Stimulated activated CD8-positive, alpha-beta memory T cell treated with anti-CD3 and anti-CD28 coated beads, Interleukin-12 subunit alpha, Interleukin-12 subunit beta, amount 100 ng/mL, for 24 hours (primary cell): ENCODE measurements around the gene SUSD3.
"Not testable (repeated sequence)": the region's sequence is repeated elsewhere in the genome, so short reads cannot be mapped to it uniquely, and the experiment has no call there.

Experiments used
- DNase-seq: peaks from one replicate; pipeline ENCODE4 v3.0.0-alpha.2; 2020; ENCODE audit errors: extremely low read depth

The SUSD3 gene

GRCh38 chr9:93058355-93059010 lies at the start of gene SUSD3:
Gene SUSD3, plus strand, starts transcription at chr9:93058701. Its CDS starts 42 bp downstream, at chr9:93058743.
- peak; percentile 34 for DNase-seq

DNA sequence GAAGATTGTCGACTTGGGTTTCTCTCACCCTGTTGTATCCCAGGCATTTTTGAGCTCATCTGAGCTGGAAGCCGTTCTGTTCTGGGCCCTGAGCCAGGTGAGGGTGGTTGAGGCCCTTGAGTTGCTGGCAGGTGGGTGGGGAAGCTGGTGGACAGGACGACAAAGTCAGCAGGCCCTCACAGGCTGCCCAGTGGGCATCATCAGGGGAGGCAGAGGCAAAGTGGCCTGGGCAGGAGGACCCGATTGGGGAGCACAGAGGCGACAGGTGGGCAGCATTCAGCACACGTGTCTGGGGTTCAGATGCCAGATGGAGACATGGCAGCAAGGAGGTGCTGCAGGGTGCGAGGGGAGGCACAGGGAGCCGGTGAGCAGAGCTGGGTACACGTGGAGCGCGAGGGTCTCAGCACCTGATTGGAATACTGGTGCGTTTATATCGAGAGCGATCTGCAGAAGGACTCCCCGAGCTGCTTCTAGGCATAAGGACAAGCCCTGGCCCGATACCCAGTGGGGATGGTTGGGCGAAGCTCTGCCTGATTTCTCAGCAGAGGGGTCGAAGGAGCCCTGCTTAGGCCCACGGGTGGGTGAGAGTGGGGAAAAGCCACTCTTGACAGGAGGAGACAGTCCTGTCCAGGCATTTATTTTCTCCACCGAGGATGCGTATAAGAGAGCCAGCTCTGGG lies 49.0 kb upstream of the SUSD3 start:
- no peak for DNase-seq

- no peak for DNase-seq
Measured at GRCh38 chr9:93010056-93010455, 48.4 kb upstream of the SUSD3 start.

DNA sequence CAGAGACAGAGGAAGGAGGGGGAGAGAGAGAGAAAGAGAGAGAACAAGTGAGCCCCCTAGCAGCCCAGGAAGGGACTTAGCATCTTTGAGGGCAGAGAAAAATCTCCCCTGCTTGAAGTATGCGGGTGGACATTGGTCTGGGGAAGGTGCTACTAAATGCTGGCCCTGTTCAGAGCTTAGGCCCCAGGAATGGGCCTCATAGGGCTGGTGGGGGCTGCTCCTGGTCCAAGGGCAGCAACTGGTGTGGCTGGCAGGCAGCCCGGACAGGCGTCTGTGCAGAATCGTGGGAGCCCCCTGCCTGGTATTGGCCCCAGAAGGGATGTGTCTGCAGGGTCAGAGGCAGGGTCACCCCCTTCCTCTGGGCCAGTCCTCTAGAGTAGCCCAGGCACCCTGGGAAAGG lies 47.8 kb upstream of the SUSD3 start:
- DNase-seq = no peak

GRCh38 chr9:93011114-93011513 lies 47.4 kb upstream of the SUSD3 start:
- DNase-seq = no peak

DNA sequence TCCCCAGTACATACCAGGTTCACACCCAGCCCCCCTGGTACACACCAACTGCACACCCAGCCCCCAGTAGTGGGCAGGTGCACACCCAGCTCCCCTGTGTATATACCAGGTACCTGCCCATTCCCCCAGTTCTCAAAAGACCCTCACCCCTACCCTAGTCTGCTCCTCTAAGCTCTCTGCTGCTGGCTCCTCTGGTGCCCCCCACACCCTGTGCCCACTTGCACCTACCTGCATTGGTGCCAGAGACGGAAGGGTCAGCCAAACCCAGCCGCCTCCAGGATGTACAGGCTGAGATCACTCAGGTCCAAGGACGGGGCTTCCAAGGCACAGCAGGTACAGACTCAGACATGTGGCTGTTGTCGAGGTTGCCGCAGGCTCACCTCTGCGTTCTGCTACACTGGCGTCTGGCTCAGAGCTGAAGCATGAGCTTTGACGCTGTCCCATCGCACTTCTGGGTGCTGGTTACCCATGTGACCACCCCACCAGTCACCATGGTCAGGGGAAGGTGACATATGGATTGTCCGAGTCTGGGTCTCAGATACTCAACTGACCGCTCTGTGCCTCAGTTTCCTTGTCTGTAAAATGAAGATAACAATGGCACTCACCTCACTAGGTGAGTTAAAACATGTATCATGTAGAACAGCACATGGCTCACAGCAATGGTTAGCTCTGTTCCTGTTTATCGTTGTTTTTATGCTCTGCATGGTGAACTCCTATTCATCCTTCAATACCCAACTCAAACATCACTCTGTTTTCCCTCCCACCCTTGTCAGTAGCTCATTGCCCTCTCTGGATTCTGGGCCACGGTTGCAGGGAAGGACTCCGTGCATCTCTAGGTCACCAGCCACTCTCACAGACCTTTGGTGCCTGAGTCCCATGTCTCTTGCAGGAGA lies 45.3 kb upstream of the SUSD3 start:
- DNase-seq = no peak

DNA sequence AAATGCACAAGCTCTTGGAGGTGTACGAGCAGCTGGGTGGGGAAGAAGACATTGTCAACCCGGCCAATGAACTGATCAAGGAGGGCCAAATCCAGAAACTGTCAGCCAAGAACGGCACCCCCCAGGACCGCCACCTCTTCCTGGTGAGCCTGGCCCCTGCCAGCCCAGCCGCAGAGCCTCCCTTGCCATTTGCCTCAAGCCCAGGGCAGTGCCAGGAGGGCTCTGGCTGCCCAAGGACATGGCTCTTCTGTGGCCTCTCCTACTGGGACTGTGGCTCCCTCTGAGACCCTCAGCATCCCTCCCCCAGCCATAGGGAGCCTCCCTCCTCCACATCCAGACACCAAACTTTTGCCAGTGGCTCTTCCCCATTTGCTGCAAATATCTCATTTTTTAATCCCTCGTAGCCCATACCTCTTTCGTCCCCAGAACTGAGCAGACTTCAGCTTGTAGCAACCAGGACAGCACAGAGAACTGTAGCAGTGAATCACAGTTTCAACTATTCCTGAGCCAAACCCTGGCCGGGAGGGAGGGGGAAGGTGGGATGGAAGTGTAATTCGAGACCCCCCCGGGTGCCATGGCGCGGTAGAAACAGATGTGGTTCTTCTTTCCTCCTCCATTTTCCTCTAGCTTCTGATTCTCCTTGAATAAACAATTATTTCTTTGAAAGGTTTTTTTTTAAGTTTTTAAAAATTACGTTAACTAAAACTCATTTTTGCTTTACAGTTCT lies 44.5 kb upstream of the SUSD3 start:
- DNase-seq = no peak

- not testable (repeated sequence) for DNase-seq
Measured at GRCh38 chr9:93015190-93015589, 43.3 kb upstream of the SUSD3 start.

GRCh38 chr9:93017621-93018020 lies 40.9 kb upstream of the SUSD3 start:
- DNase-seq = no peak

DNA sequence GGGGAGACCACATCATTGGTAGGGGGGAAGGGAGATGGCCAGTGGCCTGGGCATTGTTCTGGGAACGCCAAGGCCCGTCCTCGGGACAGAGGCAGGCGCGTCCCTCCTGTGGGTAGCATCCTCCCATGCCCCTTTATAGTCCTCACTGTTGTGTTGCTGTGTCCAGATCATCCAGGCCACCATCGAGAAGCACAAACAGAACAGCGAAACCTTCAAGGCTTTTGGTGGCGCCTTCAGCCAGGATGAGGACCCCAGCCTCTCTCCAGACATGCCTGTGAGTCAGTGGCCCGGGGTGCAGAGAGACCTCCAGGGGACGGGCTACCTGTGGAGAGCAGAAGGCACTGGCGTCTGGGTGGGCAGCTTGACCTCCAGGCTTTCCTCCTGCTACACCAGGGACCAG lies 38.4 kb upstream of the SUSD3 start:
- DNase-seq = no peak

- DNase-seq = no peak
Measured at GRCh38 chr9:93020771-93021670, 37.5 kb upstream of the SUSD3 start.

DNA sequence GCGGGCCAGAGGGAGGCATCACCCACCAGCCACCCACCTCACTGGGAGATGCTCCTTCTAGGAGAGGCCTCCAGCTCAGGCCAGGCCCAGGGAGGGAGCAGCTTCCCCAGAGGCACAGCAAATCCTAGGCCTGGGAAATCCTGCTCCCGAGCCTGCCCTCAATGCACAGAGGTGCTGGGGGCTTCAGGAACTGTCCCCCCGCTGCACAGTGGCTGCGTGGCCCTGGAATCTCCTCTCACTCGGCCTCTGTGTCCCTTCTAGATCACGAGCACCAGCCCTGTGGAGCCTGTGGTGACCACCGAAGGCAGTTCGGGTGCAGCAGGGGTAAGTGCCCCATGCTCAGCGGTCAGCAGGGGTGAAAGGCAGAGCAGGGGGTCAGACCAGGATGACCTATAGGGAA lies 36.4 kb upstream of the SUSD3 start:
- no peak for DNase-seq

DNA sequence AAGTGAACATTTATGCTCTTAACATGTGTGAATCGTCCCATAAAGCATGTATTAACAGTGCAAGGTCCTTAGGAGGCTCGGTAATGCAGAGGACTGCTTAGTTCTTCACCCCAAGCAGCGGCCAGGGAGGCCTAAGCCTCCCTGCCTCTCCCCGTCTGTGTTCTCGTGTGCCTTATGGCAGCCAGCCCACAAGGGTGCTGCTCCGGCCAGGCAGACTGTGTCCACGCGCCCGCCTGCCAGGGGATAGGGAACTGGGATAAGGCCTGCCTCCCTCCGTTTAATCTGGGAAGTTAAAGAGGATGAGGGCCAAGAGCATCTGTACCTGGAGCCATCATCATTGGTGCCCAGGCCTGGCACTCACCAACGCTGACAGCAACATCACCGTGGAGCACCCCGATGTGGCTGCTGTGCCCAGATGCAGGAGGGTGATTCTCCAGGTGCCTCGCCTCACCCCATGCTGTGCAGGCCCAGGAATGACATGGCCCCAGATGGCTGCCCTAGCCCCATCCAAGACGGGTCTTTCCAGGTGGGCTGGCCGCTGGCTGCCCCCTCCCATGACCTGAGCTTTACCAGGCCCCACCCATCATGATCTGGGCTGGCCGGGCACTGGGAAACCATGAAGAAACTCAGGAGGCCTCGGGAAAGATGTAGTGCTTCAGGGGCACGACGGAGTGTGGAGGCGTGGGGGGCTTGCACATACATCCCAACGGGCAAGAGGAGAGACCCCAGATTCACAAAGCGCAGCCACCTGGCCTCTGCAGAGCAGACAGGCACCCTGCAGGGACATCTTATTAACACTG lies 35.6 kb upstream of the SUSD3 start:
- no peak for DNase-seq

DNA sequence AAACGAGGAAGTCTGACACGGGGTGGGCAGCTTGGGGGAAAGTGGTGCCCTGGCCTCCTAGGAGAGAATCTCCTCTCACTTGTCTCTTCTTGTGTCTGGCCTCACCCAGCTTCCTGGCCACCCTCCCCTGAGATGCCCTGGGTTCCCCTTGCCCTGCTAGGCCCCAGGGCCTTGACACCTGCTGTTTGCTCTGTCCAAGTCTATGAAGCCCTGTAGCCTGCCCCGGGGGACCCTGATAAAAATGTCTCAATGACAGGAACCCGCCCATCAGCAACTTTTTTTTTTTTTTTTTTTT lies 35.0 kb upstream of the SUSD3 start:
- no peak for DNase-seq

DNA sequence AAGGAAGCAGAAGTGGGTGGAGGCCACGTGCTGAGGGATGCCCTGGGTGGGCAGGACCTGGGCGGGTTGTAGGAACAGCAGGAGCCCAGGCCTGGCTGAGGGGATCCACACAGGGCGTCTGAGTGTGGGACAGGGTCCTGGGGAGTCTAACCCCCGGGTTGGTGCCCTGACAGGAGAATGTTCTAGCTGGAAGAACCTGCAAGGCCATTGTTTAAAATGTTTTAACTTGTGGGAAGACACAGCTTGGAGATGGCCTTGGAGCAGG lies 33.9 kb upstream of the SUSD3 start:
- DNase-seq = no peak

DNA sequence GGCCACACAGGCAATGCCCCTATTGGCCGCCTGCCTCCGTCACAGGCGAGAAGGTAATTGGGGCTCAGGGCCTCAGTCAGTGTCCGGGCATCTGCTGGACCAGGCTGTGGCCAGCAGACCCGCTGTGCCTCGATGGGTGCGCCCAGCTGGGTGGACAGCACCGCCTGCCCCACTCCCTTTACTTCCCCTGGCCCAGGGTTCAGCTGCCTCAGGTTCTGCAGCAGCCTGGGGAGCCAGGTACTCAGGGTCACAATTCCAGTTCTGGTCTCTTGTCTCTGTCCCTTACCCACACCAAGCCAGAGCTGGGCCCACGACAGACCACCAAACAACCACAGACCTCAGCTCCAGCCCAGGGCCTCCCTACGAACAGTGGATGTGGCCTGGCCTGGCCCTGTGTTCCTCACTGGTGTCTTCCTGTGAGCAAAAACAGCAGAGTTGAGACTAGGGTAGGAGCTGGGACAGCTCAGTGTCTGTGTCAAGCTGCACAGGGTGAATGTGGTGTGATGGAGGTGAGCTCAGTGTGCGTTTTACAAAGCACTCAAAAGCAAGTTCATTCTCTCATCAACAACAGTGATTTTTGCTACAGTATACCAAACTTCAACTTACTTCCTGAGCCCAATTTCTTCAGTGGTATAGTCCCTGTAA lies 33.4 kb upstream of the SUSD3 start:
- no peak for DNase-seq

DNA sequence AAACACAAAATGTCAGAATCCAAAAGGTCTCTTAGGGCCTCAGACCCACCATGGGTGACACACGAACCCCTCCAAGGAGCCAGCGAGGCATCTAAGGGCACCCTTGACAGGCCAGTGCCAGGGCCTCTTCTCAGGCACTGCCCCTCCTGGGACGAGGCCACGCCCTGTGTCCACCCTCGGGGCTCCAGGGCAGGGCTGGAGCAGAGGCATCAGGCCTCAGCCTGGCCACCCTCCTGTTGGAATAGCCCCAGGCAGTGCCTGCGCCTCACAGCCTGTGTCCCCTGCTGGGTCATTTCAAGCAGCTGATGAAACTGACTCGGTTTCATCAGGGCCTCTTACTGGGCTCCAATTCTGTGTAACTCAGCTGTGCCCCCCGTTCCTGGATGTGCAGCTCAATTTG lies 32.8 kb upstream of the SUSD3 start:
- DNase-seq = no peak

GRCh38 chr9:93026640-93027039 lies 31.9 kb upstream of the SUSD3 start:
- DNase-seq = no peak

- DNase-seq = no peak
Measured at GRCh38 chr9:93027750-93028149, 30.8 kb upstream of the SUSD3 start.

GRCh38 chr9:93028448-93029006 lies 30.0 kb upstream of the SUSD3 start:
- DNase-seq = no peak
